ENCODE measurements around the gene CATSPER1.

- TF ChIP-seq, protein P1, sequence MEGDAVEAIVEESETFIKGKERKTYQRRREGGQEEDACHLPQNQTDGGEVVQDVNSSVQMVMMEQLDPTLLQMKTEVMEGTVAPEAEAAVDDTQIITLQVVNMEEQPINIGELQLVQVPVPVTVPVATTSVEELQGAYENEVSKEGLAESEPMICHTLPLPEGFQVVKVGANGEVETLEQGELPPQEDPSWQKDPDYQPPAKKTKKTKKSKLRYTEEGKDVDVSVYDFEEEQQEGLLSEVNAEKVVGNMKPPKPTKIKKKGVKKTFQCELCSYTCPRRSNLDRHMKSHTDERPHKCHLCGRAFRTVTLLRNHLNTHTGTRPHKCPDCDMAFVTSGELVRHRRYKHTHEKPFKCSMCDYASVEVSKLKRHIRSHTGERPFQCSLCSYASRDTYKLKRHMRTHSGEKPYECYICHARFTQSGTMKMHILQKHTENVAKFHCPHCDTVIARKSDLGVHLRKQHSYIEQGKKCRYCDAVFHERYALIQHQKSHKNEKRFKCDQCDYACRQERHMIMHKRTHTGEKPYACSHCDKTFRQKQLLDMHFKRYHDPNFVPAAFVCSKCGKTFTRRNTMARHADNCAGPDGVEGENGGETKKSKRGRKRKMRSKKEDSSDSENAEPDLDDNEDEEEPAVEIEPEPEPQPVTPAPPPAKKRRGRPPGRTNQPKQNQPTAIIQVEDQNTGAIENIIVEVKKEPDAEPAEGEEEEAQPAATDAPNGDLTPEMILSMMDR (IDR thresholded peaks at IDR 0.05; ENCODE audit: borderline replicate concordance, extremely low read depth, low read length, poor library complexity, severe bottlenecking), result no peak
- no peak for TF ChIP-seq EZH2 (IDR thresholded peaks at IDR 0.05; ENCODE audit: borderline replicate concordance, low read depth, low read length, severe bottlenecking)
These were observed 42.7 kb downstream of the CATSPER1 start for GRCh38 chr11:65983589-65983987.

Data from DND-41 (cell line).